Keratinocyte (primary cell): ENCODE data around the gene PLCD4. TPM values are rescaled to one million over a fixed set of nuclear protein-coding genes. Genes with fewer than 3 reads are reported as not detected.

Experiments
- DNase-seq: peaks from one replicate; pipeline ENCODE4 v3.0.0-alpha.2; 2011; ENCODE audit warnings: low read depth, missing footprints, low spot score
- FAIRE-seq: peaks from 2 replicates; lab custom pipeline; 2011; peaks lifted over from hg19 to GRCh38; lab: Jason Lieb, UNC
- H2AFZ ChIP-seq: 2 replicates; pipeline ENCODE4 v1.6.0; 2012; ENCODE audit warnings: low read length, control low read depth, inconsistent platforms; ENCODE audit not compliant: control insufficient read depth
- H3K27ac ChIP-seq: 2 replicates; pipeline ENCODE4 v1.5.1; 2011; ENCODE audit warnings: low read length; ENCODE audit not compliant: control insufficient read depth, insufficient read depth
- H3K27me3 ChIP-seq: 3 replicates; pipeline ENCODE4 v1.6.0; 2011; ENCODE audit warnings: low read length; ENCODE audit not compliant: control insufficient read depth, insufficient read depth; ENCODE audit errors: extremely low read depth
- H3K36me3 ChIP-seq, 2 experiments: 2 replicates in 1 of 2; 3 replicates in 1 of 2; pipeline ENCODE4 v1.5.1; 2011; ENCODE audit warnings: low read length in 2 of 2, mild to moderate bottlenecking in 1 of 2; ENCODE audit not compliant: control insufficient read depth in 2 of 2, insufficient read depth in 2 of 2; ENCODE audit errors: extremely low read depth in 1 of 2
- H3K4me1 ChIP-seq: 3 replicates; pipeline ENCODE4 v1.5.1; 2011; ENCODE audit warnings: low read length; ENCODE audit not compliant: control insufficient read depth, insufficient read depth; ENCODE audit errors: extremely low read depth
- H3K4me2 ChIP-seq: 3 replicates; pipeline ENCODE4 v1.6.0; 2011; ENCODE audit warnings: low read depth, low read length; ENCODE audit not compliant: control insufficient read depth, insufficient read depth; ENCODE audit errors: extremely low read depth
- H3K4me3 ChIP-seq, 3 experiments: fragments of 200-600 bp in 1 of 3; sonication (generic) in 1 of 3; 2 replicates in 2 of 3; 3 replicates in 1 of 3; pipeline ENCODE4 v1.5.1; 2011 to 2016; ENCODE audit warnings: low read length in 3 of 3, mild to moderate bottlenecking in 3 of 3, control low read depth in 2 of 3, inconsistent platforms in 1 of 3, low read depth in 1 of 3, mixed read lengths in 1 of 3, mixed run types in 1 of 3, moderate library complexity in 1 of 3; ENCODE audit not compliant: control insufficient read depth in 2 of 3, insufficient read depth in 2 of 3; ENCODE audit errors: extremely low read depth in 1 of 3
- H3K79me2 ChIP-seq: 2 replicates; pipeline ENCODE4 v1.6.0; 2012; ENCODE audit warnings: low read length; ENCODE audit not compliant: control insufficient read depth, insufficient read depth
- H3K9ac ChIP-seq: 3 replicates; pipeline ENCODE4 v1.6.0; 2011; ENCODE audit warnings: low read length; ENCODE audit not compliant: control insufficient read depth, insufficient read depth; ENCODE audit errors: extremely low read depth
- H3K9me1 ChIP-seq: 3 replicates; pipeline ENCODE4 v1.6.0; 2011; ENCODE audit warnings: low read length; ENCODE audit not compliant: control insufficient read depth, insufficient read depth; ENCODE audit errors: extremely low read depth
- H3K9me3 ChIP-seq: 2 replicates; pipeline ENCODE4 v1.5.1; 2012; ENCODE audit warnings: low read depth, low read length; ENCODE audit not compliant: control insufficient read depth
- H4K20me1 ChIP-seq: 3 replicates; pipeline ENCODE4 v1.6.0; 2011; ENCODE audit warnings: low read length; ENCODE audit not compliant: control insufficient read depth, insufficient read depth; ENCODE audit errors: extremely low read depth
- CTCF ChIP-seq, 3 experiments: IDR thresholded peaks in 1 of 3; conservative IDR thresholded peaks in 1 of 3; optimal IDR thresholded peaks in 1 of 3; 2 replicates in 2 of 3; 3 replicates in 1 of 3; pipeline versions ENCODE3 to v1.5.1; 2011; ENCODE audit warnings: low read length in 3 of 3, mild to moderate bottlenecking in 3 of 3, moderate library complexity in 2 of 3, control low read depth in 1 of 3, inconsistent platforms in 1 of 3; ENCODE audit not compliant: insufficient read depth in 2 of 3; ENCODE audit errors: extremely low read depth in 1 of 3
- EZH2 ChIP-seq: IDR thresholded peaks from one replicate; pipeline ENCODE4 v1.6.1; 2012; ENCODE audit warnings: inconsistent platforms, mild to moderate bottlenecking, low read length, moderate library complexity
- dilution Hi-C: fragments of 300-500 bp; cut with MboI; formaldehyde crosslinking; loops from one replicate; pipeline ENCODE4 v1.7.0; 2020; ENCODE audit warnings: low sequenced_read_pairs; ENCODE audit not compliant: extremely low pct_ligation_motif_present
- polyA plus RNA-seq, 5 experiments: library from polyadenylated mRNA; depleted of rRNA in 3 of 5; stranded (reverse) in 3 of 5; stranded (forward) in 1 of 5; unstranded in 1 of 5; fragments of >200 nt; gene quantifications; 1 replicate in 1 of 5; 2 replicates in 3 of 5; 3 replicates in 1 of 5; pipeline versions ENCODE4 v1.2.1 to v1.2.3, GENCODE V29; 2011 to 2012; ENCODE audit warnings: missing spikeins in 2 of 5, low read depth in 1 of 5, low replicate concordance in 1 of 5

The PLCD4 gene
- polyA plus RNA-seq, 1 donor (not counting 4 experiments of a cell fraction or from before 2014, with no cell fraction given): 15.3 TPM

DNA sequence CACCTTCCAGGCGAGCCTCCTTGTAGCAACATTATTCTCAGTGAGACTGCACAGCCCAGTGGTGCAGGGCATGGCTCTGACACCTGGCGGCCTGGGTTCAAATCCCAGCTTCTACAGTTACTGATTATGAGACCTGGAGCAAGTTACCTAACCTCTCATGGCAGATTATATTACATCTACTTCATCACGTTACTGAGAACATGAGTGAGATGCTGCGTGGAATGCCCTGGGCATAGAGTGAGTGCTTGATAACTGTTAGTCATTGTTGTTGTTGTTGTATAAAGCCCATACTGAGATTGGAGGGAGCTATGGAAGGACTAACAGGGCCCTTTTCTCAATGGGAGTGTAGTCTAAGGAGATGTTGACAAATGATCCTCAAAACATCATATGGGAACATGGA is 18.7 kb downstream of the PLCD4 start:
- TF ChIP-seq CTCF (optimal IDR thresholded peaks at IDR 0.05 in 1 of 3, IDR thresholded peaks at IDR 0.05 in 1 of 3, conservative IDR thresholded peaks at IDR 0.05 in 1 of 3; ENCODE audit: extremely low read depth in 1 of 3, insufficient read depth in 2 of 3, low read length in 3 of 3) (no peak), EZH2 (no peak)
- DNase-seq: no peak

GRCh38 chr2:218627939-218628338 is 20.2 kb downstream of the PLCD4 start:
- no peaks in the 10 kb centered on the region for H4K20me1 ChIP-seq
- peaks cover 0 to 3% of the 10 kb centered on the region in 2 experiments for H3K36me3 ChIP-seq
- no peak for DNase-seq
- no peak overlapping the region for H3K4me3 ChIP-seq
- dilution Hi-C loops: no loop called here
- TF ChIP-seq CTCF (optimal IDR thresholded peaks at IDR 0.05 in 1 of 3, IDR thresholded peaks at IDR 0.05 in 1 of 3, conservative IDR thresholded peaks at IDR 0.05 in 1 of 3; ENCODE audit: extremely low read depth in 1 of 3, insufficient read depth in 2 of 3, low read length in 3 of 3): no peak
- TF ChIP-seq EZH2: no peak
- no peak overlapping the region for H3K4me2 ChIP-seq
- no peak overlapping the region for H2AFZ ChIP-seq
- peaks cover 18% of the 10 kb centered on the region for H3K4me1 ChIP-seq
- no peaks in the 10 kb centered on the region for H3K9me1 ChIP-seq
- FAIRE-seq: no peak
- no peaks in the 10 kb centered on the region for H3K9me3 ChIP-seq
- no peak overlapping the region for H3K27ac ChIP-seq
- no peaks in the 10 kb centered on the region for H3K79me2 ChIP-seq
- no peaks in the 10 kb centered on the region for H3K27me3 ChIP-seq
- H3K9ac ChIP-seq: no peak overlapping the region

More for the DNA sequence above, 18.7 kb downstream of the PLCD4 start:
- no peaks in the 10 kb centered on the region for H3K27me3 ChIP-seq
- H3K36me3 ChIP-seq: peaks cover 0 to 1% of the 10 kb centered on the region in 2 experiments
- H3K27ac ChIP-seq: no peak overlapping the region
- FAIRE-seq: no peak
- no peak overlapping the region for H3K9ac ChIP-seq
- no peak overlapping the region for H2AFZ ChIP-seq
- dilution Hi-C loops: no loop called here
- no peaks in the 10 kb centered on the region for H3K79me2 ChIP-seq
- no peak overlapping the region for H3K4me3 ChIP-seq
- H3K4me2 ChIP-seq: no peak overlapping the region
- no peaks in the 10 kb centered on the region for H3K9me1 ChIP-seq
- no peaks in the 10 kb centered on the region for H4K20me1 ChIP-seq
- H3K9me3 ChIP-seq: no peaks in the 10 kb centered on the region
- H3K4me1 ChIP-seq: peaks cover 8% of the 10 kb centered on the region
